NCI-H524 (cell line): ENCODE data around the gene CD48.

Experiments used
- DNase-seq, 2 experiments: peaks; one replicate each; lab custom pipeline; 2025; lab: John Stamatoyannopoulos, UW

Gene CD48

DNA sequence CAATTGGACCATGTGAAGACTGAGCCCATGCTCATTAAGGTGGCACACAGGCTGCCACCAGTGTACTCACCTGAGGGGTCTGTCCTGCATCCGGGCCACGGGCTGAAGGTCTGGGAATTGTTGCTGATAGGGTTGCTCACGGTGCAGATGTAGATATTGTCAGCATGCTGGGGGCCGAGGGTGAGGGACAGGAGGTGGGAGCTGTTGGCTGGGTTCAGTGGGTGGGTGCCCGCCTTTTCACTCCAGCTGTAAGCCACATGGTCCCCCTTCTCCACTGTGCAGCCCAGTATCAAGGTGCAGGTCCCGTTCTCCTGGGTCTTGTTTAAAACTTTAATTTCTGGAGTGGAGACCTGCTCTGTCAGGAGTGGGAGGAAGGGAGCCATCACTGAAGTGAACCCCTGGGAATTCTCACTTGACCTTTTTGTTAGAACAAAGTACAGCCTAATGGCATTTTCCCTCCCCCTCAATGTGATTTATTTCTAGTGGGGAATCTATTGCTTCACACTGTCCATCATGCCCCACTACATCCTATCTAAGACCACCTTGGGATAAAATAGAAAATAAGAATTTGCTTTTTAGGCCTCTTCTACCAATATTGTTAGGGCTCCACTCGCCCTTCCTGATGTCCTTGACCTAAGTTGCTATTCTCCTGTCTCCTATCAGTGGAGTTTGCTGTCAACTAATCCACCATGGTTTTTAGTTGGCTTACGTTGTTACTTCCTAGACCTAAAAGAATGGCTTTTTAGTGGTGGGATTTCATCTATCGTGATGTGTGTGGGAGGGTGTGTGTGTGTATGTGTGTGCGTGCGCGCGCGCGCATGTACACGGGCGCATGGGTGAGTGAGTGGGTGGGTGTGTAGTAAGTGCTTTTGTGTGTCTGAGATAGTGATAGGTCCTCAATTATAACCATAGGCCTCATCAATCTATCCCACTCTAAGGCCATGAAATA is 76.8 kb downstream of the CD48 start:
- DNase-seq = no peak

DNA sequence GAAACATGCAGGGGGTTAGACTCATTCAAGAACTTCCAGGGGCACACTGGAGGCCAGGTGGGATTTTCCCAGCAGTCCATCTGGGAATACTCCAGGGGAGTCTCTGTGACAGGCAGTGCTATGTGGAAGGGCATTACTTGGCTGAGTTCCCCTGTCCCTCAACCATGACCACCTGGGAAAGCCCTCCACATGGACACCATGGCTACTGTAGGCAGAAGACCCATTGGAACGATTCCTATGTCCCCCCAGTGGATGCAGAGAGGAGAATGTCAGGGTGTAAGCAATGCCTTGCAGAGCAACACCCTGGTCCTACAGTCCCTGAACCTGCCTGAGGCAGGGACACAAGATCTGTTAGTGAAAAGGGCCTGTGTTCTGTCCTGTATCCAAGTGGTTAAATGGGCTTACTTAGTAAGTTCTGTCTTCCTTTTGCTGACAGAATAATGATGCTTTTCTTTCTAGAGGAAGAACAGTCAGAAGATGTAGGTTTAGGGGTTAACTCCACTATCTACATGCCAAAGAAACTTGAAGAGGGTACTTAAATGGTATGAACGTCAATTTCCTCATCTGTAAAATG is 78.2 kb downstream of the CD48 start:
- no peak for DNase-seq

DNA sequence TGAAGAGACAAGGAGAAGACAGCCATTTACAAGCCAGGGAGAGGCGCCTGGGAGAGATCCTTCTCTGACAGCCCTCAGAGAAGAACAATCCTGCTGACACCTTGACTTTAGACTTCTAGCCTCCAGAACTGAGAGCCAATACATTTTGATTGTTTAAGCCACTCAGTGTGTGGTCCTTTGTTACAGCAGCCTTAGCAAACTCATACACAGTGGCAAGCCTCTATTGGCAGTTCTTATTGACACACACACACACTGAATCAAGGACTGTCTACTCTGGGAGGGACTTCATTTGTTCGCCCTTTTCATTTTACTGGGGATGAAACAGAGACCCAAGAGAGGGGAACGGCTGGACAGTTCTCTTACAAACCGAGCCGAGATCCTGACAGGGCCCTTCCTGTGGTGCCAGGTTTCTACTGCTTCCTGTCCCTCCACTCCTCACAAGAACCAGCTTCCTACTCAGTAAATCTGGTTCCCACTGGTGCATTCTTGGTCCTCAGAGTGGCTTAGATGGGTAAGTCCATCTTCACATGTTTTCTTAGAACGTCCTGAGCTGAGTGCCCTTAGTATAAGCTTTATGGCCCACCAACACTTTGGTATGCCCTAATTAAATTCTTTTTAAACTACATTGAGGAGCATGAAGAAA is 79.5 kb downstream of the CD48 start:
- no peak for DNase-seq

GRCh38 chr1:160630523-160631451 is 80.8 kb downstream of the CD48 start:
- no peak for DNase-seq

DNA sequence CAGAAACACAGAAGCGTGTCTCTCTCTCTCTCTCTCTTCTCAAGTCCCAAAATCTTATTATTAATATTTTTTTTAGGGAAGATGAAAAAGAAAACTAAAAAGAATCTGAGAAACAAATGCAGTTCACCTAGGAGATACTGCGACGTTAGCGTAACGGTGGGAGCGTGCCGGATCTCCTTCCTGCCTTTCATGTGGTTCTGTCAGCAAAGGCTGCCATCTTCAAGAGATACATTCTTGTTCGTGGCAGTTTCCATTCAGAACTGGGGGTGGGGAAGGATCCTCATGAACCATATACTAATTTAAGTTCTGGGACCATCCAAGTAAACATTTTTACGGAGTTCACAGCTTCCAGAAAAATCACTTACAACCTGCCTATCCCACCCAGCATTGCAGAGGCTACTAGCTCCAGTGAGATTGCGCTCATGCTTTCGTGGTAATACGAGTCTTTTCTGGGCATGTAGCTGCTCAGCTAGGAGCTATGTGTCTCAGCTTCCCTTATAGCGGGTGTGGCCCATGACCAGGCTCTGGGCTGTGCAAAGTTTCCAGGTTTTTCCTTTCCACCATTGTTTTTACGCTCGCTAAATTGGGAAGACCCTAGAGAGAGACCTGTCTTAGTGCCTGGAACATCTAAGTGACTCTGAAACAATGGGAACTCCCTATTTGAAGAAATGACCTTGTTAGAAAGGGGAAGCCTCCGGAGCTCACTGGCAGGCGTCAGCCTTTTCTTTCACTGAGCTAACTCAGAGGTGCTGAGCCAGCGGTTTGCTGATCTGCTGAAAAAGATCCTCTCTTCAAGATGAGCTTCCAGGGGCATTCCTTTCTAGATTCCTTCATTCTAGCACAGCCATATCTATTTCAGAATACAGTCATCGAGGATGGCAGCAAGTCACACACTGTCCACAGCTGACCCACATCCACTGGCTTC is 82.1 kb downstream of the CD48 start:
- DNase-seq = no peak

GRCh38 chr1:160628799-160629263 is 82.8 kb downstream of the CD48 start:
- no peak for DNase-seq
